Middle frontal gyrus (tissue), 1 donor: Measurements from ENCODE around the gene RBAK.
"Not testable (repeated sequence)": the region's sequence is repeated elsewhere in the genome, so short reads cannot be mapped to it uniquely, and the experiment has no call there.

Experiments
- DNase-seq: peaks from one replicate; pipeline ENCODE4 v3.0.0-alpha.2; 2015; ENCODE audit warnings: low spot score; ENCODE audit errors: extremely low spot score

The RBAK gene

DNA sequence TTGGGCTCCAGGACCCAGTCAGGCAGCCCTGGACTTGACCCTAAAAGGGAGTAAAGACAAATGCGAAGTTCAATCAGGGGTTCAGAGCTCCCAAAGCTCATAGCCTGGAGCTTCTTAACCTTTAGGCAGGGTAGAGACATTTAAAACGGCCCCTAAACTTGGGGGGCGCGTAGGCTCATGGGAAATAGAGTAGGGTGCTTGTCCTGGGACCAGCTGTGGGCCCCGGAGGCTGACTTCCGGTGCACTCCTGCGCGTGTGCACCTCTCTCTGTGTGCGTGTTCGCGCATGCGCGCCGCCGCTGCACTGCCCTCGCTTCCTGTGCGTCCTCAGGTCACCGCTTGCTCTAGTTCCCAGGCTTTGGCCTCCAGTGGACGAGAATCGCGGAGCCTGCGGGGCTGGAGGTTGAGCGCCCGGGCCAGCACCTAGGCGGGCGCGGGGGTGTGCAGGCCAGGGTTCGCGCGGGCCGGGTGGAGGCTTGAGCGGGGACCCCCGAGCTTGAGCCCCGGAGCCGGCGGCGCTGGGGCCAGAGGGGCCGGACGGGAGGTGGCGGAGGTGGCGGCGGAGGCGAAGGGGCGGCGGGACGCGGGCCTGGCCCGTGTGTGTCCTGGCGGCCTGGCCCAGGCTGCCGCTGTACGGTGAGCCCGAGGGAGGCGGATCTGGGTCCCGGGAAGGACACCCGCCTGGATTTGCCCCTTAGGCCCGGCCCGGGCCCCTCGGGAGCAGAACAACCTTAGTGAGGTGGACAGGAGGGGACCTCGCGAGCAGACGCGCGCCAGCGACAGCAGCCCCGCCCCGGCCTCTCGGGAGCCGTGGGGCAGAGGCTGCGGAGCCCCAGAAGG, at the start of gene RBAK:
Gene RBAK (plus strand): TSS at position 303 of the 839 bp plus-strand sequence. CDS start 2,217 bp downstream, outside the sequence.
- DNase-seq = peak; percentile 82

DNA sequence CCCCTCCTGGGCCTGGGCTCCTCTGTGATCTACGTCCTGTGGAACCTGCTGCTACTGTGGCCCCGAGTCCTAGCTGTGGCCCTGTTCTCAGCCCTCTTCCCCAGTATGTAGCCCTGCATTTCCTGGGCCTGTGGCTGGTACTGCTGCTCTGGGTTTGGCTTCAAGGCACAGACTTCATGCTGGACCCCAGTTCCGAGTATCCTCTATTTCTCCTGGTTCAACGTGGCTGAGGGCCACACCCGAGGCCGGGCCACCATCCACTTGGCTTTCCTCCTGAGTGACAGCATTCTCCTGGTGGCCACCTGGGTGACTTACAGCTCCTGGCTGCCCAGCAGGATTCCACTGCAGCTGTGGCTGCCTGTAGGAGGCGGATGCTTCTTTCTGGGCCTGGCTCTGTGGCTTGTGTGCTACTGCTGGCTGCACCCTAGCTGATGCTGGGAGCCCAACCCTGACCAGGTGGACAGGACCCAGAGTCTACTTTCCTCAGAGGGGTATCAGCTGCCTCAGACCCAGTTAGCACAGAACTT, 48.9 kb upstream of the RBAK start:
- no peak for DNase-seq

DNA sequence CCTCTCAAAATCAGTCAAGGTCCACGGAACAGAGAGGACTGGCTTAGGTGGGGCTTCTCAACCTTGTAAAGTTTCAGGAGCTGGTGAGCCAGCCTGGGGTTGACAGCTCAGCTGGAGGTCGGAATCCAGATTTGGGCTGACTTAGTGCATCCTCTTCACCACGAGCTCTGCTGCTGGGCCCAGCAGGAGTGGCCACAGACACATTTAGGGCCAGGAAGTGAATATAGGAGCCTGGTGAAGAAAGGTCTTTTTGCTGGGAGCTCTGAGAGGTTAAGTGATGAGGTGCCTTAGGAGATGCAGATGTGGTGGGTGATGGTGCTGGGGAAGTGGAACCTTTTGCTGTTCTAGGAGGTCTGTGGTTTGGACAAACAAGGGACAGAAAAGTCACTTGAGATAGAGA, 47.4 kb upstream of the RBAK start:
- no peak for DNase-seq

DNA sequence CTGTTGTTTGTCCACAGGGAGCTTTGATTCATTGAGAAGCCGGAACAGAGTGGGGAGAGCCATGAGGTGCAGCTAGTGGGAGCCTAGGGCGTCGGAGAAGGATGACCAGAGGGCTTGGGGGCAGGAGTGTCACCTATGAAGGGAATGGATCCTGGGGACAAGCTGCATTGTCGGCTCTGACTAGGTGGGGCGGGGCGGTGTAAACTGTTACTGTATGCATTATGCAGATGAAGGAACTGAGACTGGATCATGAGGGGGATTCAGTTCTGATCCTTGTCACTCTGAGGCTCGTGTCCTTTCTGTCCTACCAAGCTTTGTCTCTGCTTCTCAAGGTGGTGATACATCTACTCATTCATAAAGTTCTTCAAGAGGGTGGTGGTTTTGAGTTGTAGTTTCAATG, 46.8 kb upstream of the RBAK start:
- no peak for DNase-seq

DNA sequence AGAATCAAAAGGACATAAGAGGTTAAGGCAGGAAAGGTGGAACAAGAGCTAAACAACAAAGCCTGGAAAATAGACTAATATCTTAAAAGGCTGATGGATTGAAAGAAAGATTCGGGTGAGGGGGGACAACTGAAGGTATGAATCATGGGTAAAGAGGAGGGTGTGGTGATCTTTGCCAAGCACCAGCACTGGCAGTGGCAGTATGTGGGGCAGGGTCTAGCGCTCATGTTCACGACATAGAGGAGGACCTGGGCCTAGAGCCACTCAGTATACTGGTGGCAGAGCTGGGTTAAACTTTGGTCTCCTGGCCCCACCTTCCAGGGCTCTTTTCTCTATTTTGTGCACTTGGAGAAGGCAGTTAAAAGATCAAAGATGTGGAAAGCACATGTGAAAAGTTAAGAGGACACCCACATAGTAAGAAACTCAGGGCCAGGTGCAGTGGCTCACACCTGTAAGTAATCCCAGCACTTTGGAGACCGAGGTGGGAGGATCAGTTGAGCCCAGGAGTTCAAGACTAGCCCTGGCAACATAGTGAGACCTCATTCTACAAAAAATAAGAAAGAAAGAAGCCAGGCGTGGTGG, 46.2 kb upstream of the RBAK start:
- no peak for DNase-seq

DNA sequence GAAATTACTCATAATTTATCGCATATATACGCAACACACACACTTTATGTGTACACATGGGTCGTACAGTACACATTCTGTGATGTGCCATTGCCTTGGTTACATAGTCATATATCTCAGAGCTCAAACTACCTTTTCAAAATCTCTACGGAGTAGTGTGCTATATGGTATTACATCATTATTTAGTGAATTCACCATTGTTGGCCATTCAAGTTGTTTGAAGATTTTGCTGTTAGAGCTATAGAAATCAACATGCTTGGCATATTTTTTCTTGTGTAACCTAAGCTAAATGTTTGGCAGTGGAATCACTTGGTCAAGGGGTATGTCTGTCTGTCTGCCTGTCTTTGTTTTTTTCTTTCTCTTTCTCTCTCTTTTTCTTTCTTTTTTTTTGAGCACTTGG, 44.7 kb upstream of the RBAK start:
- DNase-seq = no peak

DNA sequence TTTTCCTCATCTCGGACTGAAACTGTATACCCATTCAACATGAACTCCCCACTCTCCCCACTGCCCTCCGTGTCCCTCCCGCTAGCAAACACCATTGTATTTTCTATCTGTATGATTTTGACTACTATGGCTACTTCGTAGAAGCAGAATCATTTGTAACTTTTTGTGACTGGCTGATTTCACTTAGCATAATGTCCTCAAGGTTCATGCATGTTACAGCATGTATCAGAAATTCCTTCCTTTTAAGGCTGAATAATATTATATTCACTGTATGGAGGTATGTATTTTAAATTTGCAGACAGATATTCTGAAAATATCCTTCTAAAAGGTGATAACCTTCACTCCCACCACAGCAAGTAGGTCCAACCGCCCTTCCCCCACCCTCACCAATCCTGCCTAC, 43.7 kb upstream of the RBAK start:
- no peak for DNase-seq

DNA sequence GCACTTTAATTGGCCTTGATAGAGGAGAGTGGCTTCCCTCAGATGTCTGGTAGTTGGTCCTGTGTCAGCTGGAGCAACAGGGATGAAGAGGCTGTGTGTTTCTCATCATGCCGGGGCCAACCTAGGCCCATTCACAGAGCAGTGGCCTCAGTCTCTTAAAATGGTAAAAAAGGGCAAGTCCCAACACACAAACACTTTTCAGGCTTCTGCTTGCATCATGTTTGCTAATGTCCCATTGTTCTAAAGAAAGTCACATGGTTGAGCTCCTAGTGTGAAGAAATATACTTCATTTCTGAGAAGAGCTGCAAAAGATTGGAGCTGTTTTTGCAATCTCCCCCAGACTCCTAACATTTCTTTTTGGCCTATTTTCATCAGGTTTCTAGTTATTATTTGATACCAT, 40.6 kb upstream of the RBAK start:
- no peak for DNase-seq

DNA sequence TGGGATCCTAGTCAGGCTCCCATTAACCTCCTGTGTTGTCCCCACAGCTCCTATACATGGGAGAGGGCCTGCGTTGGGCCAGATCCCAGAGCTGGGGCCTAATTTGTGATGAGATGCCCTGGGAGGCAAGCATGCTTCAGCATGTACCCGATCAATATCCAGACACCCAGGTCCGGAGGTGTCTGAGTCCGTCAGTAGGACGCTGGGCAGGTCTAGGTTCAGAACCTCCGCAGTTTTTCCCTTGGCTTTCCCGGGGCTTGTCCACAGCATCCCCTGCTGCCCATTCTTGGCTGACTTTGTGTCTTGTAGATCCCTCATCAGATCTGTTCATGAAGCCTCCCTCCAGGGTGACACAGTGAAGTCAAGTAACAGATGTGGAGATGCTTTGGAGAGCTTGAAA, 32.7 kb upstream of the RBAK start:
- no peak for DNase-seq

DNA sequence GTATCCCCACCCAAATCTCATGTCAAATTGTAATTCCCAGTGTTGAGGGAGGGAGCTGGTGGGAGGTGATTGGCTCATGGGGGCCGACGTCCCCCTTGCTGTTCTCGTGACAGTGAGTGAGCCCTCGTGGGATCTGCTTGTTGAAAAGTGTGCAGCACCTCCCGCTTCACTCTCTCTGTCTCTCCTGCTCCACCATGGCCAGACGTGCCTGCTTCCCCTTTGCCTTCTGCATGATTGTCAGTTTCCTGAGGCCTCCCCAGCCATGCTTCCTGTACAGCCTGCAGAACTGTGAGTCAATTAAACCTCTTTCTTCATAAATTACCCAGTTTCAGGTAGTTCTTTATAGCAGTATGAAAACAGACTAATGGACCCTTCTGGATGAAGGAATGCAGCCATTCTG, 29.7 kb upstream of the RBAK start:
- not testable (repeated sequence) for DNase-seq

DNA sequence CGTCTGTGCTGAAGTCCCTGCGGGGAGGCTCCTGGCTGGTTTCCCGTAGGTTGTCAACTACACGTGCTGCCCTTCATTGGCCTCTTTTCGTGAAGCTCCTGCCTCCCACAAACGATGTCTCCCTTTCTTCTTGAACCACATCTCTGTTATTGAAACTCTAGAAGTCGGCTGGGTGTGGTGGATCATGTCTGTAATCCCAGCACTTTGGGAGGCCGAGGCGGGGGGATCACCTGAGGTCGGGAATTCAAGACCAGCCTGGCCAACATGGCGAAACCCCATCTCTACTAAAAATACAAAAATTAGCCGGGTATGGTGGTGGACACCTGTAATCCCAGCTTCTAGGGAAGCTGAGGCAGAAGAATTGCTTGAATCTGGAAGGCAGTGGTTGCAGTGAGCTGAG, 28.0 kb upstream of the RBAK start:
- not testable (repeated sequence) for DNase-seq

DNA sequence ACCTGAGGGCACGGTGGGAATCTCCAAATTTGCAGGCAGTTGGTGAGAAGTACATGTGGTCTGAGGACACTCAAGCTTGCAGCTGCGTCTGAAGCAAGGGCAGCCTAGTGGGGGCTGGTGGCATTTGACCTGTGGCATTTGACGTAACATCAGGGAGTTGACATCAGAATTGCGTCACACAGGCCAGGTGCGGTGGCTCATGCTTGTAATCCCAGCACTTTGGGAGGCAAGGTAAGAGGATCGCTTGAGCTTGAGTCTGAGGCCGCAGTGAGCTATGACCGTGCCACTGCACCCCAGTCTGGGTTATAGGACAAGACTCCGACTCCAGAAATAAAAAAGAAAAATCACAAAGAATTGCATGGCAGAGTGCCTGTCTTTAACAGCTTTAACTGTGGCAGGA, 25.6 kb upstream of the RBAK start:
- no peak for DNase-seq

DNA sequence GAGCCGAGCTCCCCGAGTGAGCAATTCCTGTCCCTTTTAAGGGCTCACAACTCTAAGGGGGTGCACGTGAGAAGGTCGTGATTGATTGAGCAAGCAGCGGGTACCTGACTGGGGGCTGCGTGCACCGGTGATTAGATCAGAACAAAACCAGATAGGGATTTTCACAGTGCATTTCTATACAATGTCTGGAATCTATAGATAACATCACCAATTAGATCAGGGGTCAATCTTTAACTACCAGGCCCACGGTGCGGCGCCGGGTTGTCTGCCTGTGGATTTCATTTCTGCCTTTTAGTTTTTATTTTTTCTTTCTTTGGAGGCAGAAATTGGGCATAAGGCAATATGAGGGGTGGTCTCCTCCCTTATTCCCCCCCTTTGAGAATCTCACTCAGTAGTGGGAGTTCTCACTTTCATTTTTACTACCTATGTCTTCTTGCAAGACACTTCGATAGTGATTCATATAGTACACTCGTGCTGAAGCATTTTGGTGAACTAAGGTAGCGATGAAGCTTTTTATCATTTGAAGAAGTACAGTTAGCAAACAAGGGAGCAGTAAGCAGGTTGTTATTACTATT, 24.6 kb upstream of the RBAK start:
- DNase-seq = not testable (repeated sequence)

DNA sequence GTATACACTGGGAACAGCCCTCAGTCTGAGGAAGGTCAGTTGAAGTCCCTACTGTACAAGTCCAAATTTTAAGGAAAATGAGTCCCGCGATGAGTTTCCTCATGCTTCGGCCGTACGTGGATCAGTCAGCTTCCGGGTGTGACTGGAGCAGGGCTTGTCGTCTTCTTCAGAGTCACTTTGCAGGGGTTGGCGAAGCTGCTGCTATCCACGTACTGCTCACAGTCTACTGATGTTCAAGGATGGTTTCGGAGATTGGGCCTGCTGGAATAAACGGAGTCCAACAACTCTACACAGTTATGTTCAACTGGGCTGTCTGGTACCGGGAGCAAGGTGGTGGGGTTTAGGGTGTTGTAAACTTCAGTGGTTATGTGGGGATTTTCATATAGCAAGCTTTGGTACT, 22.0 kb upstream of the RBAK start:
- DNase-seq = not testable (repeated sequence)

DNA sequence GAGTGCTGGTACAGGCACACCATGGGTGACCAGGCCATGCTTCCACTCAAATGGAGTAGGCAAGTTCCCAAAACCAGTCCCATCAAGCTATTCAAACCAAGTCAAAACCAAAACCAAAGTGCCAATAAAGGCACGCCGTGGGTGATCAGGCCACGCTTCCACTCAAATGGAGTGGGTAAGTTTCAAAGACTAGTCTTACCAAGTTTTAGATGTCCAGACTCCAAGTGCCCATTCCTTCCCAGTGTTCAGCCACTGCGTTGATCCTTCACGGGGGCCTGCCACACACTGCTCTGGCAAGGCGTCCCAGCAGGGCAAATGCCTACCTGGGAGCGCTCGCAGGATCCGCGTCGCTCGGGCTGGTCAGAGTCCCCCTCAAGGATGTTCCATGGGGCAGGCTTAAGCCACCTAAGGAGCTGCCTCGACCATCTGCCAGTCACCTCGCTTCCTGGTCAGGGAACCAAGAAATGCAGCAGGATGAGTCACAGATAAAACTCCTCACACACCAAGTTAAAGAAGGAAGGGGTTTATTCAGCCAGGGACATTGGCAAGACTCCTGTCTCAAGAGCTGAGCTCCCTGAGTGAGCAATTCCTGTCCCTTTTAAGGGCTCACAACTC, 17.8 kb upstream of the RBAK start:
- not testable (repeated sequence) for DNase-seq

DNA sequence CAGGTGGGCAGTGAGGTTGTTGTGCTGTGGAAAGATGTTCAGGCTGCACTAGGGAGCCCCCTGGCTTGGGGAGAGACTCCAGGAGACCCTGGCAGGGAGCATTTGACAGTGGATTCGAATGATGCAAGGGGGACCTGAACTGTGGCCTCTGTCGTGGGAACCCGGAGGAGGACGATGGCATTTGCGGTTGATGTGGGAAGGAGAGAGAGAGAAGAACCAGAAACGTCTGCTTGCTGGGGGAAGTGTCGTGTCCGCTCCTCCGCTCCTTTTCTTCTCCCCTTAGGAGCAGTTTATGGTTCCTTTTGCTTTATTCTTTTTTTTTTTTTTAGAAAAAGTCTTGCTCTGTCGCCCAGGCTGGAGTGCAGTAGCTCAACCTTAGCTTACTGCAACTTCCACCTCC, 12.5 kb upstream of the RBAK start:
- not testable (repeated sequence) for DNase-seq

DNA sequence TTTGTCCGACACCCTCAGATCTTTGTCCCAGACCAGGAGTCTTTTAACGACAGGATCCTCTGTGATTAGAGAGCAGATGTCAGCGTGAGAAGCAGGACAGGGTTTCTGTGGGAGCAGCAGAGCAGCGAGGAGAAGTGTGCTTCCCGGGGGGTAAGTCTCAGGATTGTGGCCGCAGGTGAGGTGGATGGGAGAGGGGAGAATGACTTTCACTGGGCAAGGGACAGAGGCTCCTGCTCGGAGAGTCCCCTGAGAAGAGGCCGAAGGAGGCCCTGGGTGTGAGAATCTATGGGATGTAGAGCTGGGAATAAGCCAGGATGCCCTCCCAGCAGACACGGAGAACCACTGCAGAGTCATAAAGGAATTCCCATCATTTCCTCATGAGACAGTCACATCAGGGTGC, 10.4 kb upstream of the RBAK start:
- no peak for DNase-seq

DNA sequence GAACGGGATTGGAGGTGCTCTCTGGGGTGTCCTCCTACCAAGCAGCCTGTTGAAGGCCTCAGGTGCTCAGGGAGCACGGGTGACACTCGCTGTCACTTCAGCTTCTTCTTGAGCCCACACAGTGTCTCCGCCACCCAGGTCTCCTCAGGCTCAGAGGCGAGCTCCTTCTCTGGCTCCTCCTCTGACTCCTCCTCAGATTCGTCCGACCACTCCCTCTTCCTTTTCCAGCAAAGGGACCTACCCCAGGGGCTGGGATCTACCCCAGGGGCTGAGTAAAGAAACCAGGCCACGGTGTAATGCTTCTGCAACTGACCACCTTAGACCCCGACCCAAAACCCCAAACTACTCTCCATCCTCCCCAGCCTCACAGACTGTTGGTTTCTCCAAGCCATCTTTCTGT, 9.2 kb upstream of the RBAK start:
- DNase-seq = no peak

DNA sequence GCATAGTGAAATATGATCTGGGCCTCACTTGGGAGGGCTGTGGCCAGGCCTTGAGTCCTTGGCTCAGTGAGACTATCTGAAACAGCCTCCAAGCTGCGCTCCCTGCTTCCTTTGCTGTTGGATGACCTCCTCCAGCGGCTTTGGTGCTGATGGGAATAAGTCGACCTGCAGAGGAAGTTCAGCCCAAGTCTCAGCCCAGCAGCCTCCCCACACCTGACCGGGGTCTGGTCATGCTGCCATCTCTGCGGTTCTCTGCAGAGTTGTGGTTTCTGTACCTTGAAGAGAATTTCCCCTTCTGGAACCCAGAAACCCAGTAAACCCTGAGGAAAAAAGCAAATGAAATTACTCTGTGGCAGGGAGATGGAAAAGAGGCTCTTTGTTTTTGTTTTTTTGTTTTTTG, 4.6 kb upstream of the RBAK start:
- no peak for DNase-seq

DNA sequence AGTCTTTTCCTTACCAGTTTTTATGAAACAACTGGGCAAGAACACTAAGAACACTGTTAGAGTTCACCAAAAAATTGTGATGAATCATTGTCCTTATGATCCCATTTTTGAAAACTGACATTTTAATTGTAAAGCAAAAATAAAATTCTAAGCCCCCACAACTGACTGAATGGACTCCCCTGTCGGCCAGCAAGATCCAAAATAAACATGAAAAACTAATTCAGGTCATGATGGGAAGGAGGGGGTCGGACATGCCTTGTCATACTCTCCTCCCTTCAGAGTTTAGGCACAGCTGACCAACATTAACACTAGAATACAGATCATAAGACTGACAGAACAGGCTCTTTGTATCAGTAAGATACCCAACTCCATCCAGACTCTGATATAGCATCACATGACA, 2.0 kb upstream of the RBAK start:
- no peak for DNase-seq

DNA sequence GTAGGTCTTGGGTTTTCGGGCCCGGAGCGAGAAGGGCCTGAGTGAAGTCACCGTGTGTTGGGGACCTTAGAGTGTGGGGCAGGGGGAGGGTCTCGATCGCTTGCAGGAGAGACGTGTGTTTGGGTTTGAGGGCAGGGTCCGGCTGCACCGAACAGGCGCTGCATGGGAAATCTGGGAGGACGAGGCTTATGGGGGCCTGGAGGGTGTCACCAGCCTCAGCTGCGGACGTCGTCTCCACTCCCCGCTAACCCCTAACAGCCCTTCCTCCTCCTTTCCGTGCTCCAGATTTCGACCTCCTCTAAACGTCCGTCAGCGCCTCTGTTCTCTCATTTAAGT, 705 bp downstream of the RBAK start:
- DNase-seq = not testable (repeated sequence)

DNA sequence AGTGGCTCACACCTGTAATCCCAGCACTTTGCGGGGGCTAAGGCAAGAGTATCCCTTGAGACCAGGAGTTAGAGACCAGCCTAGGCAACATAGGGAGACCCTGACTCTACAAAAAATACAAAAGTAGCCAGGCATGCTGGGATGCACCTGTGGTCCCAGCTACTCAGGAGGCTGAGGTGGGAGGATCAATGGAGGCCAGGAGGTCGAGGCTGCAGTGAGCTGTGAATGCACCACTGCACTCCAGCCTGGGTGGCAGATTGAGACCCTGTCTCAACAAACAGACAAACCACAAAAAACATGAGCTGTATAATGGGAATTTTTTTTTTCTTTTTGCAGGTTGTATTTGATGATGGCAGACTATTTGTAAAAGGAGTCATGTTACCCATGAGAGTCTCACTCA, 1.5 kb downstream of the RBAK start:
- DNase-seq = not testable (repeated sequence)
